Activated CD8-positive, alpha-beta memory T cell treated with anti-CD3 and anti-CD28 coated beads for 4 hours (primary cell): Measurements from ENCODE around the gene NVL.
"Not testable (repeated sequence)": the region's sequence is repeated elsewhere in the genome, so short reads cannot be mapped to it uniquely, and the experiment has no call there.

Experiments
- DNase-seq, 2 donors: peaks; one replicate each; pipeline ENCODE4 v3.0.0-alpha.2; 2020; ENCODE audit warnings: low read depth in 2 of 2

Gene NVL

DNA sequence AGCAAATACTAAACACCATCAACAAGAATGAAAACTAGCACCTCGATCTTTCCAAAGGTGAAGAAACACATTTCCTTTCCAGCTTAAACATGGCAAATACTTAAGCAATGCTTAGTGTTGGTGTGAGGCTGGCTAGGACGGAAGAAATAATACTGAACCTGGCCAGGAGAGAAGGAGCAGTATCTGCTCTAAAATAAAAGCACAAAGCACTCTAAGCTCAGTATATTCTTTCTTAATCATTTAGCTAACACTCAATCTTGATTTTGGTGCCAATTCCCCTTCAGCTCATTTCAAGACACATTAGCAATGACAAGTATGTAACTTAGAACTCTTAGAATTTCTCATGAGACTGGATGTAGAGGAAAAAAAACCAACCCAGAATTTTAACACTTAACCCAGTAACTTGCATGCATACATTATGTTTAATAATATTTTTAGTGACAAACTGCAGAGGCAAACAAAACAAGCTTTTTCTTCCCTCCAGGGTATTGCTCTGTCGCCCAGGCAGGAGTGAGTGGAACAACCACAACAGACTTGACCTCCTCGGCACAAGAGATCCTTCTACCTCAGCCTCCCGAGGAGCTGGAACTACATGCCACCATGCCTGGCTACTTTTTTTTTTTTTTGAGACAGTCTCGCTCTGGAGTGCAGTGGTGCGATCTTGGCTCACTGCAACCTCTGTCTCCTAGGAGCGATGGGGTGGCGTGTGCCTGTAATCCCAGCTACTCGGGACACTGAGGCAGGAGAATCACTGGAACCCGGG is 92.7 kb downstream of the NVL start:
- DNase-seq = no peak

- DNase-seq = no peak
These were observed 94.0 kb downstream of the NVL start for GRCh38 chr1:224235813-224236493.

DNA sequence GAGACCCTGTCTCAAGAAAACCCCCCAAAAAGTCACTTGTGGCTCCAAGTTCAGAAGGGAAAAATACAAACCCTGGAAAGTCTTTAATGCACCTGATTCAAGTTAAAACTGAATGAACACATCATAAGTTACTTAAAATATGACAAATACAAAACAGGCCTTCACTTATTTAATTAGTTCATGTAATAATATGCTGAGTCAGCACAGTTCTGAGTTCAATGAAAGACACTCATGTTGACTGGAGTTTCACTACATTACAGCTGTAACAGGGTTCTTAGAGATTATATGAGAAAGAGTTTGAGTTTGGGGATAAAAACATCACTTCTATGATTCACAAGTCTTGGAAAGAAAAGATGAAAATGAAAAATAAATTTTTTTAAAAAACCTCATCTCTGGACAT is 96.0 kb downstream of the NVL start:
- no peak for DNase-seq

DNA sequence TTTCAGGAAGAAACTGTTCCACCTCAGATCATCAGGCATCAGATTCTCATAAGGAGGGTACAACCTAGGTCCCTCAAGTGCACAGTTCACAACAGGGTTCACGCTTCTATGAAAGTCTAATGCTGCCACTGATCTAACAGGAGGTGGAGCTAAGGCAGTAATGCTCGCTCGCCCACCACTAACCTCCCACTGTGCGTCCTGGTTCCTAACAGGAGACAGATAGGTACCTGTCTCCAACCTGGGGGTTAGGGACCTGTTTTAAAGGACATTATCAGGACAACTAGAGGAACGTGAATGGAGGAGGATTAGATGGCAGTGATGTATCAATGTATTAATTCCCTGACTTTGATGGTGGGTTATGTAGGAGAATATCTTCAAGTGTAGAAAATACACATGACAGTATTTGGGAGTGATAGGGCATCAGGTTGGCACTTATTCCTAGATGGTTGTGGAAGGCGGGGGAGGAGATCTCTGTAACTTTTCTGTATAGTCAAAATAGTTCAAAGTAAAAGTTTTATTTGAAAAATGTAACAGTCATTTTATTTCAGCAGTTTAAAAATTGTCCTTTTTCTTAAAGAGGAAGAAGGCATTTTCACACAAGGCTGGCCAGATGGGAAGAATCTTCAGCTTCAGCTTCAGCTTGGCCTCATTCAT is 103.0 kb downstream of the NVL start:
- no peak for DNase-seq

DNA sequence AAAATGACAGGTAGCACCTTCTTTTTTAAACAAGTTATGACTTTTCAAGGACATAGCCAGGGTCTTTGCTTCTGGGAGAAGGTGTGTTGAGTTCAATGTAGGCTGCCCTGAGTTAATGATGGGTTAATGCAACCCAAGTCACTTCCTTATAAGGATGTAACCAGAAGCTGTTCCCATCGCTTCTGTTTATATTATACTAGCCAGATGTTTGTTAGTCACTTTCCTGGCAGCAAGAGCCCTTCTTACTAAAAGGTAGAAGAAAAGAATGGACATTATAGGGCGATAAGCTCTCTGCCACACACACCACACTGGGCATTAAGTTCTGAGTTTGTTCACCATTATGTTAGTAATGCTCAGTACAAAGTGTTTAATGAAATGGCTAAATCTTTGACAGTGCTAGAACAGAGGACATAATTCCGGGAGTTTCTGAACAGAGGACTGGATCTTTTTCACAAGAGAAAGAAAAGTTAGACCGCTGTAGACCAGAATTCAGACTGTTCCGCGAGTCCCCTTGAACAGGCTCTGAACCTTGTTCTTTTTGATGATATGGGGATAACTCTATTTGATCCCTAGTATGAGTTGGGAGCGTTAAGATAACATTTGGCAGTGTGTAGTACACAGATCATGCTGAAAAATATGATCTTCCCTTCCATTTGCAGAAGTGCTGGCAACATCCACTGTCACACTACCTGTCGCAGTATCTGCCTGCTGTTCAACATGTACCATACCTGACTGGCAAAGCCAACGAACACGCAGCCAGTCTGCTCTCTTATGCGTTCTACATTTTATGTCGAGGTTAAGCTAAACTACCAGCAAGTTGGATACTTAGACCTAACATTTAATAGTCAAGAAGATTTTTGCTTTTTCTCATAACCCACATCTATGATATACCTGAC is 105.9 kb downstream of the NVL start:
- DNase-seq = no peak

DNA sequence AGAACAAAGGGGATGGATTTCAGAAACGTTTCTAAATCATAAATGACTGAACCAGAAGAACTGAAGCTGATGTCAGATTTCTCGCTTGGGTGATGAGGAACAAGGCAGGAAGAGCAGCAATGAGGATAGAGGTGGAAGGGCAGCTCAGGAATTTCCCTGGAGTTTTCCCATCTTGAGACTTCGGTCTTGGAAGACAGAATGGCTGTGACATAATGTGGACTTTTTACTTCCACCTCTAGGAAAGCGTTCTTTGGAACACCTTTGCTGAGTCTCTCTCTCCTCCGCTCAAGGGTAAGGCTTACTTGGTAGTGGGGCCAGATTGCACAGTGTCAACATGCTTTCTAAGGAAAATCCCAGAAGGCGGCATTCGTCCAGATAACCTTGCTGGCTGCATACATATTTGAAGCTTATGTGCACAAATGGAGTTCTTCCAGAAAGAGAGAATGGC is 110.3 kb downstream of the NVL start:
- DNase-seq = no peak

GRCh38 chr1:224219011-224219611 is 110.9 kb downstream of the NVL start:
- DNase-seq = no peak

- no peak for DNase-seq
These were observed 112.0 kb downstream of the NVL start for GRCh38 chr1:224217655-224218623.

GRCh38 chr1:224216382-224216781 is 113.6 kb downstream of the NVL start:
- DNase-seq = no peak

GRCh38 chr1:224213438-224214119 is 116.4 kb downstream of the NVL start:
- no peak for DNase-seq

- DNase-seq = no peak
These were observed 117.3 kb downstream of the NVL start for GRCh38 chr1:224212618-224213061.

- DNase-seq = no peak
These were observed 118.6 kb downstream of the NVL start for GRCh38 chr1:224211206-224211962.

- not testable (repeated sequence) for DNase-seq
These were observed 123.9 kb downstream of the NVL start for GRCh38 chr1:224205931-224206538.

DNA sequence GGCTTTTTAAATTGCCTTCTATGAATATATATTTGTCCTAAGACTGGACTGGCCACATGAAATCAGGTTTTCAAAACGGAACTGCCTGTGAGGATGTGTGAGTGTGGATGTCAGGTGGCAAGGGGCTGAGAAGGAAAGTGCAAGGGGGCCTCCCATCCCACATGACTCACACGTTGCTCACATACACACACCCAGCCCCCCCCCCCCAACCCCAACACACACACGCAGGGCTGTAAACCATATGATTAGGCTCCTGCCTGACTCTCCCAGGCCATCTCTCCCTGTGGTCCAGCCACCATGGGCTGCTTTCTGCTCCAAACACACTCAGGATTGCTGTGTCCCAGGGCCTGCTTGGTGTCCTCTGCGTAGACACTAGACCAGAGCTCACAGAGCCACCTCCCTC is 124.5 kb downstream of the NVL start:
- peak in 1 of 2 donors; percentile 22 for DNase-seq

GRCh38 chr1:224203243-224204016 is 126.5 kb downstream of the NVL start:
- no peak for DNase-seq

- DNase-seq = no peak
These were observed 128.1 kb downstream of the NVL start for GRCh38 chr1:224201853-224202252.

DNA sequence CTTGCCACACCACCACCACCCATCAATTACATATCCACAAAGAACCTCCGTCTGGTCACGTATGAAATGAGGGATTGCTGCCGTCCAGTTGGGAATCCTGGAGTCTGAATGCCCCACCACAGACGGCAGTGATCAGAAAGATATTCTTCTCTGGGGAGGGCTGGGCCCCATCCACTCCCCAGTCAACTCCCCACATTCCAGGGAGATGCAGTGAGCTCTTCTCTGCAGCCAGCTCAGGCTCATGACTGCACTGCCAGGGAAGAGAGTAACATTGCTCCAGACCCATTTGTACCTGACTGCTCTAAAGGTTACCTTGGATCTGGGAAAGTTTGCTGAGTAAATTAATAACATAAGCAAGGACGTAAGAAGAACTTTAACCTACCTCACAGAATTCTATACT is 128.6 kb downstream of the NVL start:
- DNase-seq = no peak

GRCh38 chr1:224199679-224200078 is 130.3 kb downstream of the NVL start:
- no peak for DNase-seq
